ENCODE measurements around the gene RASGEF1C. TPM values are rescaled to one million over a fixed set of nuclear protein-coding genes. Genes with fewer than 3 reads are reported as not detected.

Gene RASGEF1C
- total and polyA plus RNA-seq, 10 of the 15 experiments (the other 5 are each of a cell fraction or from before 2014, with no cell fraction given): not detected

DNA sequence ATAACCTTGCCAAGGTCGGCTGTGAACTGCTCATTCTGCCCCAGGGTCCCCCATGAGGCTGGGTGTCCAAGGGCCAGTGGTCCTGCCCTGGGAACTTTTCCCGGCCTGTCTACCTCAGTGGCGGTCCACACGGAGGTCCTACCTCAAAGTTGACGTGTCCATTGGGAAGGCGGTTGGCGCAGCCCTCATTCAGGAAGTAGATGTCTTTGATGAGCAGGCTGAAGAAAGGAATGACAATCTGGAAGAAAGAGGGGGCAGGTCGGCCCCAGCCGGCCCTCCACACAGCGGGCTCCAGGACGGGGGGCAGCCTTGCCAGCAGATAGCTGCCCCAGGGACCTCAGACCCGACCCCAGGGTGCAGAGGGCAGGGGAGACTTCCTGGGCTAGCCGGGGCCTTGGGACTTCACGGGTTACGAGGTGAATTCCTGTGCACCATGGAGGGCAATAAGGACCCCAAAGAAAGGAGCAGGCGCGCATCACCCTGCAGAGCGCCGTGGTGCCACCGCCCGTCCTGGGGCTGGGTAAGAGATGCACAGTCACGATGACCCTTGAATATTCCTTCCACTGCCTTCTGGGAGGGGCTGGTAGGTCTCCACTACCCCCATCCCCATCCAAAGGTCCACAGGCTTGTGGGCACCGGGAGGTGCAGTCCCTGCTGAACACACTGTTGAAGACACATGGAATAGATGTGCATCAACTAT is 94.6 kb downstream of the RASGEF1C start:
- DNase-seq (ENCODE audit: low read depth, low spot score) (no peak), ATAC-seq (no peak), FAIRE-seq (no peak)
- H3K4me2 ChIP-seq (ENCODE audit: control insufficient read depth, insufficient read depth): no peak overlapping the region
- H3K4me3 ChIP-seq: no peak overlapping the region
- in situ Hi-C loops (cut with MboI): no loop called here
- intact Hi-C loops (cut with micrococcal nuclease; ENCODE audit: unreplicated experiment): no loop called here
- no peaks in the 10 kb centered on the region for H4K20me1 ChIP-seq (ENCODE audit: control insufficient read depth, insufficient read depth)
- no peaks in the 10 kb centered on the region for H3K27me3 ChIP-seq (replicated peaks in 1 of 2; ENCODE audit: control insufficient read depth in 2 of 2, insufficient read depth in 2 of 2, low read length in 1 of 2)
- no peaks in the 10 kb centered on the region for H3K36me3 ChIP-seq (ENCODE audit: control insufficient read depth in 2 of 2, insufficient read depth in 2 of 2, low read length in 1 of 2)
- RAD21 ChIA-PET (ENCODE audit: unreplicated experiment): no interaction called here
- H3K9me3 ChIP-seq (replicated peaks; ENCODE audit: control insufficient read depth, insufficient read depth, low read length): no peaks in the 10 kb centered on the region
- no peak overlapping the region for H3K9ac ChIP-seq (ENCODE audit: control insufficient read depth, insufficient read depth, low read length)
- no peak for TF ChIP-seq BCL11A (IDR thresholded peaks at IDR 0.05; ENCODE audit: low read depth, low read length)
- TF ChIP-seq ASH2L (IDR thresholded peaks at IDR 0.05; ENCODE audit: borderline replicate concordance, low read depth): no peak
- TF ChIP-seq ATF3 (IDR thresholded peaks at IDR 0.05; ENCODE audit: borderline replicate concordance, extremely low read depth, low read depth, low read length): no peak
- TF ChIP-seq ELK1 (IDR thresholded peaks at IDR 0.05; ENCODE audit: low read depth, low read length): no peak
- no peak for TF ChIP-seq MTA2 (IDR thresholded peaks at IDR 0.05; ENCODE audit: low read depth)
- TF ChIP-seq BACH1 (IDR thresholded peaks at IDR 0.05; ENCODE audit: borderline replicate concordance): no peak
- no peak for TF ChIP-seq MEF2A (IDR thresholded peaks at IDR 0.05; ENCODE audit: insufficient read depth, low read depth, low read length)
- TF ChIP-seq RAD51 (IDR thresholded peaks at IDR 0.05): no peak
- no peak for TF ChIP-seq NBN (IDR thresholded peaks at IDR 0.05)
- TF ChIP-seq EED (IDR thresholded peaks at IDR 0.05; ENCODE audit: low read depth): no peak
- no peak for TF ChIP-seq TBL1XR1 (IDR thresholded peaks at IDR 0.05; ENCODE audit: low read depth, low read length)
- TF ChIP-seq CTCF (IDR thresholded peaks at IDR 0.05 in 2 of 3, conservative IDR thresholded peaks at IDR 0.05 in 1 of 3; ENCODE audit: control insufficient read depth in 2 of 3, extremely low read depth in 1 of 3, insufficient read depth in 1 of 3, low read depth in 3 of 3, low read length in 3 of 3): no peak
- TF ChIP-seq RAD21 (IDR thresholded peaks at IDR 0.05; ENCODE audit: insufficient read depth, low read depth, low read length): no peak
- TF ChIP-seq JUND (IDR thresholded peaks at IDR 0.05; ENCODE audit: low read depth, low read length): no peak
- no peak for TF ChIP-seq SMAD5 (IDR thresholded peaks at IDR 0.05; ENCODE audit: low read depth)
- CTCF ChIA-PET: no interaction called here
- H3K4me1 ChIP-seq (ENCODE audit: control insufficient read depth, insufficient read depth, low read length): no peaks in the 10 kb centered on the region
- WGBS (ENCODE audit: insufficient coverage, insufficient replicate concordance, low lambda C conversion rate, missing lambda C conversion rate): 51% methylated on average over 17 of the region's 23 CpGs
- no peak overlapping the region for H3K27ac ChIP-seq (ENCODE audit: control insufficient read depth, insufficient read depth)
- BruUV-seq (replicated peaks): no TSS peak
- SMC1A ChIA-PET (ENCODE audit: uncharacterized antibody, unreplicated experiment): no interaction called here
- no peaks in the 10 kb centered on the region for H3K79me2 ChIP-seq (ENCODE audit: control insufficient read depth, insufficient read depth, low read length)
- POLR2A ChIA-PET: no interaction called here
- H2AFZ ChIP-seq (ENCODE audit: control insufficient read depth, low read depth, low read length): no peak overlapping the region

Data from GM12878 (cell line).